ENCODE results near the gene RASD1.

The RASD1 gene

DNA sequence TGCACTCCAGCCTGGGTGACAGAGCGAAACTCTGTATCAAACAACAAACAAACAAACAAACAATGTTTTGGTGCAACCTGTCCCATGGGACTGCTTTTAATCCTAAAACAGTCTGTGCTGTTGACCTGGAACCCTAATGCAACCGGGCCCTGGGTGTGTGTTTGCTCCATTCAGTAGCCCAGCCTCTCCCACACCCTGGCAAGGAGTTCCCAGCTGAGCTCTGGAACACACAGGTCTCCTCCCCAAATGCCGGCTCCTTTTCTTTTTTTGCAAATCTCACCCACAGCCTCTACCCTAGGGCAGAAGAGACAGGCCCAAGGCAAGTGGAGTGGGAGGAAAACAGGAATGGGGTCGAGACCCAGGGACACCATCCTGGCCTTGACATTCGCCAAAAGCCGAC lies 29.8 kb upstream of the RASD1 start:
- DNase-seq (ENCODE audit: low read depth in 1 of 2, low spot score in 1 of 2): no peak
- Histone ChIP-seq H3K27ac (replicated peaks) (no peak overlapping the region), H3K4me3 (replicated peaks; ENCODE audit: insufficient read depth, low read length) (no peak overlapping the region), H3K27me3 (ENCODE audit: insufficient read depth, poor library complexity, severe bottlenecking) (no peaks in the 10 kb centered on the region)
- no peak for TF ChIP-seq GABPA (IDR thresholded peaks at IDR 0.05; ENCODE audit: low read depth)
- TF ChIP-seq, protein P1, sequence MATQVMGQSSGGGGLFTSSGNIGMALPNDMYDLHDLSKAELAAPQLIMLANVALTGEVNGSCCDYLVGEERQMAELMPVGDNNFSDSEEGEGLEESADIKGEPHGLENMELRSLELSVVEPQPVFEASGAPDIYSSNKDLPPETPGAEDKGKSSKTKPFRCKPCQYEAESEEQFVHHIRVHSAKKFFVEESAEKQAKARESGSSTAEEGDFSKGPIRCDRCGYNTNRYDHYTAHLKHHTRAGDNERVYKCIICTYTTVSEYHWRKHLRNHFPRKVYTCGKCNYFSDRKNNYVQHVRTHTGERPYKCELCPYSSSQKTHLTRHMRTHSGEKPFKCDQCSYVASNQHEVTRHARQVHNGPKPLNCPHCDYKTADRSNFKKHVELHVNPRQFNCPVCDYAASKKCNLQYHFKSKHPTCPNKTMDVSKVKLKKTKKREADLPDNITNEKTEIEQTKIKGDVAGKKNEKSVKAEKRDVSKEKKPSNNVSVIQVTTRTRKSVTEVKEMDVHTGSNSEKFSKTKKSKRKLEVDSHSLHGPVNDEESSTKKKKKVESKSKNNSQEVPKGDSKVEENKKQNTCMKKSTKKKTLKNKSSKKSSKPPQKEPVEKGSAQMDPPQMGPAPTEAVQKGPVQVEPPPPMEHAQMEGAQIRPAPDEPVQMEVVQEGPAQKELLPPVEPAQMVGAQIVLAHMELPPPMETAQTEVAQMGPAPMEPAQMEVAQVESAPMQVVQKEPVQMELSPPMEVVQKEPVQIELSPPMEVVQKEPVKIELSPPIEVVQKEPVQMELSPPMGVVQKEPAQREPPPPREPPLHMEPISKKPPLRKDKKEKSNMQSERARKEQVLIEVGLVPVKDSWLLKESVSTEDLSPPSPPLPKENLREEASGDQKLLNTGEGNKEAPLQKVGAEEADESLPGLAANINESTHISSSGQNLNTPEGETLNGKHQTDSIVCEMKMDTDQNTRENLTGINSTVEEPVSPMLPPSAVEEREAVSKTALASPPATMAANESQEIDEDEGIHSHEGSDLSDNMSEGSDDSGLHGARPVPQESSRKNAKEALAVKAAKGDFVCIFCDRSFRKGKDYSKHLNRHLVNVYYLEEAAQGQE (IDR thresholded peaks at IDR 0.05; ENCODE audit: insufficient replicate concordance, low read depth): no peak
- no peak for TF ChIP-seq SPI1 (IDR thresholded peaks at IDR 0.05; ENCODE audit: borderline replicate concordance, low read depth)
- no peak for TF ChIP-seq POLR2AphosphoS5 (IDR thresholded peaks at IDR 0.05; ENCODE audit: low read depth)
- TF ChIP-seq, protein P2, sequence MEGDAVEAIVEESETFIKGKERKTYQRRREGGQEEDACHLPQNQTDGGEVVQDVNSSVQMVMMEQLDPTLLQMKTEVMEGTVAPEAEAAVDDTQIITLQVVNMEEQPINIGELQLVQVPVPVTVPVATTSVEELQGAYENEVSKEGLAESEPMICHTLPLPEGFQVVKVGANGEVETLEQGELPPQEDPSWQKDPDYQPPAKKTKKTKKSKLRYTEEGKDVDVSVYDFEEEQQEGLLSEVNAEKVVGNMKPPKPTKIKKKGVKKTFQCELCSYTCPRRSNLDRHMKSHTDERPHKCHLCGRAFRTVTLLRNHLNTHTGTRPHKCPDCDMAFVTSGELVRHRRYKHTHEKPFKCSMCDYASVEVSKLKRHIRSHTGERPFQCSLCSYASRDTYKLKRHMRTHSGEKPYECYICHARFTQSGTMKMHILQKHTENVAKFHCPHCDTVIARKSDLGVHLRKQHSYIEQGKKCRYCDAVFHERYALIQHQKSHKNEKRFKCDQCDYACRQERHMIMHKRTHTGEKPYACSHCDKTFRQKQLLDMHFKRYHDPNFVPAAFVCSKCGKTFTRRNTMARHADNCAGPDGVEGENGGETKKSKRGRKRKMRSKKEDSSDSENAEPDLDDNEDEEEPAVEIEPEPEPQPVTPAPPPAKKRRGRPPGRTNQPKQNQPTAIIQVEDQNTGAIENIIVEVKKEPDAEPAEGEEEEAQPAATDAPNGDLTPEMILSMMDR (IDR thresholded peaks at IDR 0.05; ENCODE audit: insufficient read depth, low read length): no peak

DNA sequence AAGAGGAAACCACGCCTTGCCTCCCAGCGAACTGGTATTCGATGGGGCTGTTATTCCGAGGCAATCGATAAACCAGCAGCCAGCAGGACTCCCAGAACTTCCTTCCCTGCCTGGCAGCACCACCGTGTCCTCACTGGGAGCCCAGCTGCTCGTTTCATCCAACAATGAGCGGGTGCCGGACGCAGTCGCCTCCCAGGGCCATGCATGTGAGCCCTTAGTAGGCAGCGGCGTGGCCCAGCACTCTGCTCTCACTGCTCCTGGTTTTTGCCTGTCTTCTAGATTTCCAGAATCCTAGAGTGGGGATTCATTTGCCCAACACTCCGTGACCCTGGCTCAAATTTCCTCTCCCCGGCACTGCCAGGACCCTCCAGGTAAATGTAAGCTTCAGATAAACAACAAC lies 29.1 kb upstream of the RASD1 start:
- no peak overlapping the region for H3K4me3 ChIP-seq (replicated peaks; ENCODE audit: insufficient read depth, low read length)
- DNase-seq (ENCODE audit: low read depth in 1 of 2, low spot score in 1 of 2): no peak
- H3K27ac ChIP-seq (replicated peaks): no peak overlapping the region
- no peaks in the 10 kb centered on the region for H3K27me3 ChIP-seq (ENCODE audit: insufficient read depth, poor library complexity, severe bottlenecking)
- no peak for TF ChIP-seq GABPA (IDR thresholded peaks at IDR 0.05; ENCODE audit: low read depth)
- TF ChIP-seq, protein P1 (IDR thresholded peaks at IDR 0.05; ENCODE audit: insufficient replicate concordance, low read depth): no peak
- TF ChIP-seq, protein P2 (IDR thresholded peaks at IDR 0.05; ENCODE audit: insufficient read depth, low read length): no peak
- no peak for TF ChIP-seq POLR2AphosphoS5 (IDR thresholded peaks at IDR 0.05; ENCODE audit: low read depth)
- no peak for TF ChIP-seq SPI1 (IDR thresholded peaks at IDR 0.05; ENCODE audit: borderline replicate concordance, low read depth)

DNA sequence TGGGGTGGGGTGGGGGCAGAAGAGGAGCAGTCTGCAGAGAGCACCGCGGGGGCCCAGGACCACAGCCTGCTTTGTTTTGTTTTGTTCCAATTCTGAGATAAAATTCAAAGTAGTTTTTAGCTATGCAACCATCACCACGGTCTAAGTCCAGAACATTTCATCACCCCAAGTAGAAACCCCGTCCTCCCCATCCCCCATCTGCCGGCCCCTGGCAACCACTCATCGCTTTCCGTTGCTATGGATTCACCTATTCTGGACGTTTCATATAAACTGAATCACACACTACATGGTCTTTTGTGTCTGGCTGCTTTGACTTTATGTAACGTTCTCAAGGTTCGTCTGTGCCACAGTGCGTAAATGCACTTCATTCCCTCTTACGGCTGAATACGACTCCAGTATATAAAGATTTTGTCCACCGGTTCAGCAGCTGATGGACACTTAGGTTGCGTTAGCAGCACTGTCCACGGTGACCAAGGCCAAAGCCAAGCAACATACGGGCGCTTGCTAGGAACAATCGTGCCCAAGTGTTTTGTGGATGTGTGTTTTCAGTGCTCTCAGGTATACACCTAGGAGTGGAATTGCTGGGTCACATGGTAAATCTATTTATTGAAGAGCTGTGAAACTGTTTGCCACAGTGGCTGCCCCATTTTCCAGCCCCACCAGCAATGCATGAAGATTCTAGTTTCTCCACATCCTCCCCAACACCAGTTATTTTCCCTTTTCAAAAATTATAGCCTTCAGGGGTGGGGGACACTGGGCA lies 27.7 kb upstream of the RASD1 start:
- TF ChIP-seq, protein P1 (IDR thresholded peaks at IDR 0.05; ENCODE audit: insufficient replicate concordance, low read depth): no peak
- TF ChIP-seq, protein P2 (IDR thresholded peaks at IDR 0.05; ENCODE audit: insufficient read depth, low read length): no peak
- TF ChIP-seq GABPA (IDR thresholded peaks at IDR 0.05; ENCODE audit: low read depth) (no peak), POLR2AphosphoS5 (IDR thresholded peaks at IDR 0.05; ENCODE audit: low read depth) (no peak), SPI1 (IDR thresholded peaks at IDR 0.05; ENCODE audit: borderline replicate concordance, low read depth) (no peak)
- Histone ChIP-seq H3K27me3 (ENCODE audit: insufficient read depth, poor library complexity, severe bottlenecking) (no peaks in the 10 kb centered on the region), H3K27ac (replicated peaks) (no peak overlapping the region), H3K4me3 (replicated peaks; ENCODE audit: insufficient read depth, low read length) (no peak overlapping the region)
- no peak for DNase-seq (ENCODE audit: low read depth in 1 of 2, low spot score in 1 of 2)

Measured in HL-60 (cell line).